H1 (cell line): ENCODE data around the gene RNASE4. TPM values are rescaled to one million over a fixed set of nuclear protein-coding genes. Genes with fewer than 3 reads are reported as not detected.

Source experiments
- CTCF ChIA-PET: fragments of 300-600 bp; sonication (Branson Sonifier 250); formaldehyde crosslinking; loops from one replicate; lab custom pipeline; 2021; ENCODE audit not compliant: partially characterized antibody; lab: Charles Lee
- POLR2A ChIA-PET: fragments of 300-600 bp; sonication (Branson Sonifier 250); formaldehyde crosslinking; loops from one replicate; lab custom pipeline; 2021; ENCODE audit warnings: inconsistent platforms; ENCODE audit not compliant: partially characterized antibody; lab: Charles Lee
- DNase-seq, 2 experiments: peaks; one replicate each; pipeline versions ENCODE4 v3.0.0 to v3.0.0-alpha.2; 2010 to 2022; ENCODE audit warnings: low spot score in 2 of 2, low read depth in 1 of 2, mixed read lengths in 1 of 2
- FAIRE-seq: peaks from 2 replicates; lab custom pipeline; 2011; peaks lifted over from hg19 to GRCh38; lab: Jason Lieb, UNC
- H2AFZ ChIP-seq: 2 replicates; pipeline ENCODE4 v1.8.1; 2012; ENCODE audit warnings: low read length, inconsistent platforms
- H2AK5ac ChIP-seq: 2 replicates; pipeline ENCODE4 v1.6.1; 2013; ENCODE audit warnings: low read depth, low read length
- H2BK120ac ChIP-seq: replicated peaks from 2 replicates; pipeline ENCODE3; 2013; ENCODE audit warnings: low read depth, low read length, inconsistent platforms
- H2BK12ac ChIP-seq: 2 replicates; pipeline ENCODE4 v1.6.1; 2013; ENCODE audit warnings: low read depth, low read length
- H2BK15ac ChIP-seq: 2 replicates; pipeline ENCODE4 v1.6.1; 2013; ENCODE audit warnings: low read length
- H2BK20ac ChIP-seq: 2 replicates; pipeline ENCODE4 v1.6.1; 2013; ENCODE audit warnings: low read length
- H2BK5ac ChIP-seq: 2 replicates; pipeline ENCODE4 v1.6.1; 2013; ENCODE audit warnings: low read depth, low read length
- H3K14ac ChIP-seq: 2 replicates; pipeline ENCODE4 v1.6.1; 2013; ENCODE audit warnings: inconsistent platforms; ENCODE audit not compliant: insufficient read length
- H3K18ac ChIP-seq: 2 replicates; pipeline ENCODE4 v1.6.1; 2013; ENCODE audit warnings: low read length; ENCODE audit errors: extremely low read depth
- H3K23ac ChIP-seq: 2 replicates; pipeline ENCODE4 v1.6.1; 2013; ENCODE audit warnings: inconsistent platforms; ENCODE audit not compliant: insufficient read length
- H3K23me2 ChIP-seq: 2 replicates; pipeline ENCODE4 v1.6.1; 2013; ENCODE audit warnings: low read depth, low read length
- H3K27ac ChIP-seq: 2 replicates; pipeline ENCODE4 v1.6.1; 2011; ENCODE audit warnings: low read depth, low read length, inconsistent platforms
- H3K27me3 ChIP-seq, 4 experiments: replicated peaks in 1 of 4; 1 replicate in 1 of 4; 2 replicates in 3 of 4; pipeline versions ENCODE4 v1.6.1 to v1.8.1; 2011 to 2013; ENCODE audit warnings: low read length in 3 of 4, mild to moderate bottlenecking in 3 of 4, inconsistent platforms in 2 of 4, mixed read lengths in 2 of 4, moderate library complexity in 1 of 4; ENCODE audit not compliant: control insufficient read depth in 3 of 4, insufficient read depth in 3 of 4; ENCODE audit errors: extremely low read depth in 1 of 4
- H3K36me3 ChIP-seq, 4 experiments: 2 replicates each; pipeline versions ENCODE4 v1.6.1 to v1.8.1; 2011 to 2013; ENCODE audit warnings: mild to moderate bottlenecking in 4 of 4, low read length in 3 of 4, moderate library complexity in 2 of 4, control low read depth in 1 of 4, inconsistent platforms in 1 of 4; ENCODE audit not compliant: insufficient read depth in 4 of 4, control insufficient read depth in 2 of 4
- H3K4ac ChIP-seq: replicated peaks from 2 replicates; pipeline ENCODE3; 2013; ENCODE audit warnings: low read length, low read depth, mixed read lengths, inconsistent platforms; ENCODE audit not compliant: insufficient read length
- H3K4me1 ChIP-seq, 4 experiments: replicated peaks in 1 of 4; 1 replicate in 1 of 4; 2 replicates in 3 of 4; pipeline versions ENCODE4 v1.6.1 to v1.8.1; 2011 to 2013; ENCODE audit warnings: low read length in 3 of 4, inconsistent platforms in 2 of 4, mixed read lengths in 1 of 4; ENCODE audit not compliant: insufficient read depth in 4 of 4, control insufficient read depth in 3 of 4
- H3K4me2 ChIP-seq, 2 experiments: 2 replicates each; pipeline versions ENCODE4 v1.6.1 to v1.8.1; 2011 to 2013; ENCODE audit warnings: low read depth in 2 of 2, low read length in 2 of 2, control low read depth in 1 of 2, inconsistent platforms in 1 of 2, mild to moderate bottlenecking in 1 of 2; ENCODE audit not compliant: insufficient read depth in 1 of 2
- H3K4me3 ChIP-seq, 4 experiments: fragments of 200-600, 300-600 bp in 1 of 4; sonication (generic), shearing (Covaris generic), sonication (Bioruptor Twin) in 1 of 4; 2 replicates each; pipeline versions ENCODE4 v1.5.1 to v1.8.1; 2011 to 2016; ENCODE audit warnings: low read length in 4 of 4, low read depth in 3 of 4, control low read depth in 2 of 4, inconsistent platforms in 2 of 4, mild to moderate bottlenecking in 2 of 4, mixed read lengths in 1 of 4, moderate library complexity in 1 of 4; ENCODE audit not compliant: insufficient read depth in 2 of 4; ENCODE audit errors: extremely low read depth in 1 of 4
- H3K56ac ChIP-seq: replicated peaks from 2 replicates; pipeline ENCODE3; 2013; ENCODE audit warnings: low read depth, mild to moderate bottlenecking, mixed read lengths, low read length, inconsistent platforms; ENCODE audit not compliant: insufficient read length
- H3K79me1 ChIP-seq: 2 replicates; pipeline ENCODE4 v1.6.1; 2013; ENCODE audit warnings: low read depth, low read length, control low read depth
- H3K79me2 ChIP-seq, 2 experiments: 2 replicates each; pipeline versions ENCODE4 v1.6.1 to v1.8.1; 2012 to 2013; ENCODE audit warnings: low read length in 2 of 2, mild to moderate bottlenecking in 2 of 2, inconsistent platforms in 1 of 2; ENCODE audit not compliant: insufficient read depth in 2 of 2, control insufficient read depth in 1 of 2
- H3K9ac ChIP-seq, 4 experiments: replicated peaks in 1 of 4; 1 replicate in 1 of 4; 2 replicates in 3 of 4; pipeline versions ENCODE4 v1.6.1 to v1.8.1; 2011 to 2013; ENCODE audit warnings: low read depth in 3 of 4, low read length in 3 of 4, control low read depth in 2 of 4, mild to moderate bottlenecking in 2 of 4, moderate library complexity in 2 of 4, inconsistent platforms in 1 of 4; ENCODE audit errors: extremely low read depth in 1 of 4
- H3K9me3 ChIP-seq, 2 experiments: 2 replicates each; pipeline versions ENCODE4 v1.6.1 to v1.8.1; 2012 to 2013; ENCODE audit warnings: mild to moderate bottlenecking in 2 of 2, moderate library complexity in 2 of 2, control low read depth in 1 of 2, inconsistent platforms in 1 of 2, low read depth in 1 of 2, low read length in 1 of 2, mixed read lengths in 1 of 2; ENCODE audit not compliant: insufficient read depth in 2 of 2
- H4K20me1 ChIP-seq, 2 experiments: replicated peaks in 1 of 2; 2 replicates each; pipeline versions ENCODE3 to v1.8.1; 2011 to 2013; ENCODE audit warnings: inconsistent platforms in 2 of 2, low read length in 2 of 2, mild to moderate bottlenecking in 1 of 2; ENCODE audit not compliant: insufficient read depth in 2 of 2, control insufficient read depth in 1 of 2
- H4K5ac ChIP-seq: 2 replicates; pipeline ENCODE4 v1.6.1; 2013; ENCODE audit warnings: low read length, low read depth, mixed read lengths, inconsistent platforms; ENCODE audit not compliant: insufficient read length
- H4K8ac ChIP-seq: 2 replicates; pipeline ENCODE4 v1.8.0; 2013; ENCODE audit warnings: mild to moderate bottlenecking, moderate library complexity, low read length, inconsistent platforms; ENCODE audit not compliant: insufficient read depth; ENCODE audit errors: extremely low read depth
- H4K91ac ChIP-seq: replicated peaks from 2 replicates; pipeline ENCODE3; 2013; ENCODE audit warnings: low read length, mixed read lengths, inconsistent platforms; ENCODE audit not compliant: insufficient read length
- CREB1 ChIP-seq: IDR thresholded peaks from 2 replicates; pipeline ENCODE4 v1.6.1; 2012; ENCODE audit warnings: inconsistent platforms
- GTF2F1 ChIP-seq: IDR thresholded peaks from 2 replicates; pipeline ENCODE4 v1.6.1; 2012; ENCODE audit warnings: low read depth, low read length, improper control_type of control experiment, borderline replicate concordance
- HDAC2 ChIP-seq, 2 experiments: fragments of 300-600 bp in 1 of 2; sonication (generic) in 1 of 2; IDR thresholded peaks; 2 replicates each; pipeline ENCODE4 v1.6.1; 2011 to 2012; ENCODE audit warnings: low read depth in 2 of 2, low read length in 2 of 2, mild to moderate bottlenecking in 2 of 2, moderate library complexity in 2 of 2, borderline replicate concordance in 1 of 2, inconsistent platforms in 1 of 2
- JUN ChIP-seq: IDR thresholded peaks from 2 replicates; pipeline ENCODE4 v1.6.1; 2011; ENCODE audit warnings: low read depth, mild to moderate bottlenecking, improper control_type of control experiment, low read length
- KDM4A ChIP-seq: IDR thresholded peaks from one replicate; pipeline ENCODE4 v1.7.1; 2012; ENCODE audit warnings: low read depth, mild to moderate bottlenecking, moderate library complexity, low read length, inconsistent platforms; ENCODE audit not compliant: severe bottlenecking
- MAFK ChIP-seq: IDR thresholded peaks from 2 replicates; pipeline ENCODE4 v1.6.1; 2012; ENCODE audit warnings: low read depth, mild to moderate bottlenecking, improper control_type of control experiment, low read length
- RNF2 ChIP-seq: fragments of 200-900, 300-1000 bp; sonication (generic); IDR thresholded peaks from 2 replicates; pipeline ENCODE4 v1.7.1; 2016; ENCODE audit warnings: borderline replicate concordance, low read depth, mild to moderate bottlenecking, antibody characterized with exemption, low read length; ENCODE audit not compliant: poor library complexity, severe bottlenecking; ENCODE audit errors: missing control alignments
- SAP30 ChIP-seq: fragments of 300-600 bp; sonication (generic); IDR thresholded peaks from 2 replicates; pipeline ENCODE4 v1.7.1; 2012; ENCODE audit warnings: low read length, moderate library complexity, mild to moderate bottlenecking, inconsistent platforms; ENCODE audit not compliant: insufficient read depth, insufficient replicate concordance
- SIX5 ChIP-seq: IDR thresholded peaks from 2 replicates; pipeline ENCODE4 v1.6.1; 2011; ENCODE audit warnings: mild to moderate bottlenecking, low read depth, low read length
- SP1 ChIP-seq: IDR thresholded peaks from 2 replicates; pipeline ENCODE4 v1.6.1; 2011; ENCODE audit warnings: low read depth, low read length
- SP2 ChIP-seq: IDR thresholded peaks from 2 replicates; pipeline ENCODE4 v1.6.1; 2012; ENCODE audit warnings: mild to moderate bottlenecking, low read length, inconsistent platforms
- TEAD4 ChIP-seq: IDR thresholded peaks from 2 replicates; pipeline ENCODE4 v1.6.1; 2012; ENCODE audit warnings: low read depth, low read length, inconsistent platforms, mixed read lengths
- YY1 ChIP-seq: IDR thresholded peaks from 2 replicates; pipeline ENCODE4 v1.6.1; 2011; ENCODE audit warnings: low read depth, mild to moderate bottlenecking, low read length
- WGBS, 2 experiments: shearing (Covaris generic) in 1 of 2; methylation state at CpG; one replicate each; pipeline versions ENCODE4 v1.1.6 to v1.1.7; 2013 to 2015; ENCODE audit warnings: low lambda C conversion rate in 2 of 2, mixed read lengths in 2 of 2, inconsistent platforms in 1 of 2, low coverage in 1 of 2, missing lambda C conversion rate in 1 of 2; ENCODE audit not compliant: insufficient replicate concordance in 2 of 2, insufficient coverage in 1 of 2, insufficient read length in 1 of 2; ENCODE audit errors: extremely low coverage in 1 of 2, missing lambda C conversion rate in 1 of 2; 5-methylcytosine and 5-hydroxymethylcytosine counted together
- polyA plus RNA-seq, 7 experiments: library from polyadenylated mRNA; depleted of rRNA in 3 of 7; stranded (reverse) in 5 of 7; unstranded in 2 of 7; fragments of >200 nt in 5 of 7; fragments of 200-250 nt in 2 of 7; gene quantifications; 1 replicate in 5 of 7; 2 replicates in 1 of 7; 4 replicates in 1 of 7; pipeline versions ENCODE4 v1.2.1 to v1.2.3, GENCODE V29; 2011 to 2013; ENCODE audit warnings: missing spikeins in 2 of 7, mixed read lengths in 2 of 7
- total RNA-seq: library from RNA; stranded (reverse); fragmentation: NEBNext Ultra II Directional; extraction: Animal tissue kit (Norgen Biotek cat#: 25700); gene quantifications from 2 replicates; pipeline ENCODE4 v1.2.1, GENCODE V29; 2021
- TF ChIP-seq, protein P1 (sequence below): IDR thresholded peaks from 2 replicates; pipeline ENCODE4 v1.6.1; 2012; ENCODE audit warnings: inconsistent platforms

The RNASE4 gene
- total and polyA plus RNA-seq, 2 of the 8 experiments (the other 6 are each of a cell fraction or from before 2014, with no cell fraction given): 0.61 to 3.5 TPM

DNA sequence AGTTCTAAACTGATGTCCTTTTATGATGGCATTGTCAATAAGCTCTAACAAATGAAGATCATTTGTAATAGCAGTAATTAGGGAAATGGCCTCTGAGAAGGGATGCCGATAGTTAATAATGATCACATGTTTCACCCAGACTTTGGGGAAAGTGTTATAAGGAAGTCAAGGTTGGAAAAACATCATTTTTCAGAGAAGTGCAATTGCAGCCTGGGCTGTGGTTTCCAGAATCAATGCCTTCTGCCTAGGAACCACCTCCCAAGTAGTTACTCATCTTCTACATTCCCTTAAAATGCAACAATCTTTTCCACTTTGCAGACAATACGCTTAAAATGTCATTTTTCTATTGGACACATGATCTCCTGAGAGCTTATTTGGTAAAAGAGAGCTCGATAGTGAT lies 62.2 kb downstream of the RNASE4 start:
- Histone ChIP-seq H3K9me3 (no peaks in the 10 kb centered on the region; a peak in 1 of 4 replicates), H3K23me2 (no peaks in the 10 kb centered on the region), H3K4me2 (no peak overlapping the region), H3K56ac (no peak overlapping the region), H3K9ac (no peak overlapping the region), H3K4ac (no peak overlapping the region), H3K4me3 (no peak overlapping the region), H3K18ac (no peak overlapping the region), H2BK15ac (no peak overlapping the region), H3K79me1 (no peaks in the 10 kb centered on the region), H3K79me2 (no peaks in the 10 kb centered on the region), H2BK5ac (no peak overlapping the region), H4K8ac (no peak overlapping the region), H3K27me3 (no peaks in the 10 kb centered on the region), H2AK5ac (no peak overlapping the region), H3K36me3 (no peaks in the 10 kb centered on the region), H4K5ac (no peak overlapping the region), H2BK12ac (no peak overlapping the region), H4K91ac (no peak overlapping the region), H3K4me1 (no peaks in the 10 kb centered on the region), H3K23ac (no peak overlapping the region), H3K27ac (no peak overlapping the region), H2AFZ (no peak overlapping the region), H2BK120ac (no peak overlapping the region), H3K14ac (no peak overlapping the region), H2BK20ac (no peak overlapping the region), H4K20me1 (no peaks in the 10 kb centered on the region)
- POLR2A ChIA-PET: interaction anchor here (0.6 to 1.0 kb wide), 2 partner anchors 9 to 86 kb away, joined by 3 to 4 read pairs; no protein-coding TSS in a partner anchor
- DNase-seq (no peak), FAIRE-seq (no peak)
- CTCF ChIA-PET: interaction anchor here (0.6 to 8.2 kb wide), 6 partner anchors 10 to 87 kb away, joined by 3 to 70 read pairs (median 4); no protein-coding TSS in a partner anchor
- WGBS, 2 experiments: 94% methylated on average over 3 of the region's 3 CpGs; no CpG with 5 or more reads in 1 of the 2 experiments
- TF ChIP-seq SIX5: no peak
- TF ChIP-seq KDM4A: no peak
- no peak for TF ChIP-seq SAP30
- no peak for TF ChIP-seq RNF2
- no peak for TF ChIP-seq HDAC2 (IDR thresholded peaks at IDR 0.05; ENCODE audit: borderline replicate concordance in 1 of 2, low read depth in 2 of 2, low read length in 2 of 2)
- TF ChIP-seq MAFK: no peak
- TF ChIP-seq YY1: no peak
- no peak for TF ChIP-seq JUN
- TF ChIP-seq SP2: no peak
- no peak for TF ChIP-seq SP1
- no peak for TF ChIP-seq GTF2F1
- TF ChIP-seq, protein P1, sequence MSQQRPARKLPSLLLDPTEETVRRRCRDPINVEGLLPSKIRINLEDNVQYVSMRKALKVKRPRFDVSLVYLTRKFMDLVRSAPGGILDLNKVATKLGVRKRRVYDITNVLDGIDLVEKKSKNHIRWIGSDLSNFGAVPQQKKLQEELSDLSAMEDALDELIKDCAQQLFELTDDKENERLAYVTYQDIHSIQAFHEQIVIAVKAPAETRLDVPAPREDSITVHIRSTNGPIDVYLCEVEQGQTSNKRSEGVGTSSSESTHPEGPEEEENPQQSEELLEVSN: no peak
- TF ChIP-seq TEAD4: no peak
- TF ChIP-seq CREB1: no peak
